Spleen (tissue), 7 donors: ENCODE results near the gene ABCA4.

Source experiments
- POLR2A ChIP-seq, 3 donors: fragments of 450-650 bp; IDR thresholded peaks; one replicate each; pipeline ENCODE4 v1.5.1; 2017; ENCODE audit warnings: antibody characterized with exemption in 3 of 3, mild to moderate bottlenecking in 1 of 3
- POLR2AphosphoS5 ChIP-seq, 3 donors: sonication (generic); formaldehyde crosslinking; IDR thresholded peaks; one replicate each; pipeline ENCODE4 v1.5.1; 2017; ENCODE audit warnings: antibody characterized with exemption in 3 of 3
- TF ChIP-seq, protein P1 (sequence below), 11 experiments: fragments of 200-600 bp in 7 of 11; fragments of 450-650 bp in 4 of 11; sonication (generic) in 4 of 11; IDR thresholded peaks in 8 of 11; conservative IDR thresholded peaks in 3 of 11; 1 replicate in 7 of 11; 2 replicates in 4 of 11; pipeline versions ENCODE4 v1.4.0 to v1.8.0; 2016 to 2021; ENCODE audit warnings: antibody characterized with exemption in 11 of 11, inconsistent platforms in 4 of 11, mild to moderate bottlenecking in 1 of 11
- donor health status: DM: no; HTN: no; CAD: no; lungs with moderate emphysema.
- donor health status: DM: no; HTN: no; CAD: no.
- donor health status: DM: no; HTN: no; CAD: no.

DNA sequence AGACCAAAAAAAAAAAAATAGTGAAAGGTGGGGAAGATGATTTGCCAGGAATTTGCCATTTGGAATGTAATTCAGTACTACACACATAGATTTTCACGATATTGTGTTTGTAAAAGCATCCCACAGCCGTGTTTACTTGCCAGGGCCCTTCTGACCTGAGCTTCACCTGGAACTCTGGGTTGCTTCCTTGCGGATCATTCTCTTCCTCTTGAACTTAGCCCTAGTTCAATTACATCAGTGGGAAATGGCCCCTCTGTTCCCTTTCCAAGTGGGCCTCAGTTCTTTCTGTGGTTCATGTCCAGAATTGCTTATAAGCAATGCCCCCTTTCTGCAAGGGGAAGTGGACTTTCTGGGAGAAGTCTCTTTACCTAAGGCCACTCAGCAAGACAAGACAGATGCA lies 41.0 kb downstream of the ABCA4 start:
- TF ChIP-seq, protein P1, sequence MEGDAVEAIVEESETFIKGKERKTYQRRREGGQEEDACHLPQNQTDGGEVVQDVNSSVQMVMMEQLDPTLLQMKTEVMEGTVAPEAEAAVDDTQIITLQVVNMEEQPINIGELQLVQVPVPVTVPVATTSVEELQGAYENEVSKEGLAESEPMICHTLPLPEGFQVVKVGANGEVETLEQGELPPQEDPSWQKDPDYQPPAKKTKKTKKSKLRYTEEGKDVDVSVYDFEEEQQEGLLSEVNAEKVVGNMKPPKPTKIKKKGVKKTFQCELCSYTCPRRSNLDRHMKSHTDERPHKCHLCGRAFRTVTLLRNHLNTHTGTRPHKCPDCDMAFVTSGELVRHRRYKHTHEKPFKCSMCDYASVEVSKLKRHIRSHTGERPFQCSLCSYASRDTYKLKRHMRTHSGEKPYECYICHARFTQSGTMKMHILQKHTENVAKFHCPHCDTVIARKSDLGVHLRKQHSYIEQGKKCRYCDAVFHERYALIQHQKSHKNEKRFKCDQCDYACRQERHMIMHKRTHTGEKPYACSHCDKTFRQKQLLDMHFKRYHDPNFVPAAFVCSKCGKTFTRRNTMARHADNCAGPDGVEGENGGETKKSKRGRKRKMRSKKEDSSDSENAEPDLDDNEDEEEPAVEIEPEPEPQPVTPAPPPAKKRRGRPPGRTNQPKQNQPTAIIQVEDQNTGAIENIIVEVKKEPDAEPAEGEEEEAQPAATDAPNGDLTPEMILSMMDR (IDR thresholded peaks at IDR 0.05 in 8 of 11, conservative IDR thresholded peaks at IDR 0.05 in 3 of 11): no peak
- no peak for TF ChIP-seq POLR2AphosphoS5 (IDR thresholded peaks at IDR 0.05)
- no peak for TF ChIP-seq POLR2A (IDR thresholded peaks at IDR 0.05)
